HG02759 (cell line): ENCODE results near the gene RAC3.

Source experiments
- ATAC-seq: cut with Tn5 transposase; IDR thresholded peaks from one replicate; pipeline ENCODE4 v1.9.1; 2021; ENCODE audit warnings: mild to moderate bottlenecking, moderate library complexity; ENCODE audit not compliant: unreplicated experiment

The RAC3 gene

DNA sequence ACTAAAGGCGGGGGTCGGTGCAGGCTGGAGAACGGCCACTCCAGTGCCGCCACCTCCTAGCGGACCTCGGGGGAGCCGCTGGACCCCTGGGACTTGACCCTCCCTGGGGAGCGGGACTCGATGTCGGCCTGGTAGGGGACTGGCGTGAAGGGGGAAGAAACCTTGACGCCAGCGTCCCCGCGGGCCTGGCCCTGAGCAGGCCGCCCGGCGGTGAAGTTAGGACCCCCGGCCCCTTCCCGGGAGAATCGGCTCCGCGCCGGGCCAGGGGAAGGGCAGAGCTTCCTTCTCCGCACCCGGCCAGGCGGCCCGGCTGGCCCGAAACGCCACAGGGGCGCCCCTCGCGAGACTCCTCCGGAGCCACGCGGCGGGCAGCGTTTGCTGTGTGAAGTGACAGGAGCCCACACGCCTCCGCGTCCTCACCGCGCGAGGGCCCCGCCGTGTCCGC lies 33.7 kb downstream of the RAC3 start:
- peak; percentile 37 for ATAC-seq

DNA sequence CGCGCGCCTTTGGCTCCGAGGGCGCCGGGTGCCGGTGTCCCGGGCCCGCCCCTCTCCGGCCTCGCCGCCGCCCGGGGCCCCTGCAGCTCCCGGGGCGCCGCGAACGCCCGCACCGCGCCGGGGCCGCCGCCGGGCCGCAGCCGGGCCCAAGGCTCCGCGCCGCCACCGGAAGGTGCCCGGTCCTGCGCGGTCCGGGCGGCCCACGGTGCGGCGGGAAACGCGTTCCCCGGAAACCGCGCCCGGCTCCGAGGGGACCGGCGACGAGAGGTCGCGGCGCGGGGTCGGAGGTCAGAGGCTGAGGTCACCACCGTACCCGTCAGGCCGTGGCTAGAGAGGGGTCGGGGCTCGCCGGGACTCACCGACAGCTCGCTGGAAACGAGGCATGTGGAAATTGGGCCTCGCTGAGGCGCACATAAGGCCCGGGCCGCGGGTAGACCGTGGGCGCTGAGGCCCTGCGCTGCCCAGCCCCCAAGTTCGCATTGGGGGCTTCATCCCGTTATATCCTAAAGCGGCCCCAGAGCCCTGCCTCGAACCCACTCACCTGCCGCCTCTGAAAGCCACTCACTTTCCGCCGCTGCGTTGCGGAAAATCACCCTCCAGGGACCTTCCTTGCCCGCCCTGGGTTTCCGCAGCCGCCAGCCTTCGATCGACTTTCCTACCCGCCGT lies 34.3 kb downstream of the RAC3 start, which contains the start of gene DUS1L:
Gene DUS1L (minus strand): TSS at position 167 of the 666 bp plus-strand sequence. CDS start 745 bp downstream, outside the sequence.
- peak; percentile 72 for ATAC-seq

DNA sequence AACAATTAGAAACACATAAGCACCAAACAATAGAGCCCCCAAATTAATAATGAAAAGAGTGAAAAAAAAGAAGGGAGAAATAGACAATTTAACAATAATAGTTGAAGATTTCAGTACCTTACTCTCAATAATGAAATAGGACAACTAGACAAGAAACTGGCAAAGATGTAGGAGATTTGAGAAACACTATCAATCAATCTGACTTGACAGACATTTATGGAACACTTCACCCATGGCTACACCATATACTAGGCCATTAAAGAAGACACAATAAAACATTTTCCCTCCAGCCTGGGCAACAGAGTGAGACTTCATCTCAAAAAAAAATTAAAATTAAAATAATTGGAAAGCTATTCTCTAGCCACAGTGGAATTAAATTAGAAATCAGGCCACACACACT lies 39.1 kb downstream of the RAC3 start:
- ATAC-seq, result no peak

DNA sequence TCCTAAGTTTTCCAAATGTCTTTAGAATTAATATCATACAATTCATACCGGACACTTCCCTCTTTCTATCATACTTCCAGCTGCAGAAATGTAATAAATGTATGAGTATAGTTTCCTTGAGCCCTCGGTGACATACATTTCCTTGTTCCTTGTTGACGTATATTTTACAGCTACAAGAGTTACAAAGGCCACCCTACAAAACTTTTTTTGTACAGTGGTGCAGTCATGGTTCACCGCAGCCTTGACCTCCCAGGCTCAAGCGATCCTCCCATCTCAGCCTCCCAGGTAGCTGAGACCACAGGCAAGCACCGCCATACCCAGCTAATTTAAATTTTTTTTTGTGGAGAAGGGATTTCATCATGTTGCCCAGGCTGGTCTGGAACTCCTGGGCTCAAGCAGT lies 41.3 kb downstream of the RAC3 start:
- no peak for ATAC-seq

DNA sequence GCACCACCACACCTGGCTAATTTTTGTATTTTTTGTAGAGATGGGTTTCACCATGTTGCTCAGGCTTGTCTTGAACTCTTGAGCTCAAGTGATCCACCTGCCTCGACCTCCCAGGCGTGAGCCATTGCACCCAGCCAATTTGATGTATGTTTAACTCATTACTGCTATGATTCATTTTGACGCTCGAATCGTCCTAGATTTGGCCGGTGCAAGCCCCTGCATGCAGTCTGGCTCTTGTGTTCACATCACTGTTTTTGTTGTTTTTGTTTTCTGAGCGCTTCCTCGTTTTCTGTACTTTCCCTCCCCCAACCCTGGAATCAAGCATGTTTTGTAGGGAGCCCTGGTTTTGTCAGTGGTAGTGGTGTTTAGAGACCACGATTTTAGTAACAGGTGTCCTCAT lies 42.0 kb downstream of the RAC3 start:
- ATAC-seq, result no peak

DNA sequence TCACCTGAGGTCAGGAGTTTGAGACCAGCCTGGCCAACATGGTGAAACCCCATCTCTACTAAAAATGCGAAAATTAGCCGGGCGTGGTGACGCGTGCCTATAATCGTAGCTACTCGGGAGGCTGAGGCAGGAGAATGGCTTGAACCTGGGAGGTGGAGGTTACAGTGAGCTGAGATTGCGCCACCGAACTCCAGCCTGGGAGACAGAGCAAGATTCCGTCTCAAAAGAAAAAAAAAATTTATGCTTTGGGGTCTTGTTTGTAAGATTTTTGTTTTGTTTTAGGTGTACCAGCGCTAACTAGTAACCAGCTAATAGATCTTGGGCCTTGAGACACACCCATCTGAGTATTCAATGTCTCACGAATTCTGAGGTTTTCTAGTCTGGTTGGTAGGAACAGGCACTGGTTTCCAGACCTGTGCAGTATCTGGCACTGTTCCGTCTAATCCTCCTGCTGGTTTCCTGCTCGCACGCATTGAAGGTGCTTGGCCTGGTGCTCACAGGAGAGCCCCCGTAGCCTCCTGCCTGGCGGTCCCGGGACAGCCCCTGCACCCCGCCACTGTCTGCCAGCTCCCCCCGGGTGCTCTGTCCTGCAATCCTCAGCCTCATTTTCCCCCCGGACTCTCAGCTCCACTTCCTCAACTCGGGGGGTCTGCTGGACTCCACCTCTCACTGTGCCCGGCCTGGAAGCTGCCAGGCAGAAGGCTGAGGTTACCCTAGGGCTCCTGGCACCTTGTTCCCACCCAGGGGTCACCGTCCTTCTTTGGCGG lies 44.7 kb downstream of the RAC3 start:
- no peak for ATAC-seq

DNA sequence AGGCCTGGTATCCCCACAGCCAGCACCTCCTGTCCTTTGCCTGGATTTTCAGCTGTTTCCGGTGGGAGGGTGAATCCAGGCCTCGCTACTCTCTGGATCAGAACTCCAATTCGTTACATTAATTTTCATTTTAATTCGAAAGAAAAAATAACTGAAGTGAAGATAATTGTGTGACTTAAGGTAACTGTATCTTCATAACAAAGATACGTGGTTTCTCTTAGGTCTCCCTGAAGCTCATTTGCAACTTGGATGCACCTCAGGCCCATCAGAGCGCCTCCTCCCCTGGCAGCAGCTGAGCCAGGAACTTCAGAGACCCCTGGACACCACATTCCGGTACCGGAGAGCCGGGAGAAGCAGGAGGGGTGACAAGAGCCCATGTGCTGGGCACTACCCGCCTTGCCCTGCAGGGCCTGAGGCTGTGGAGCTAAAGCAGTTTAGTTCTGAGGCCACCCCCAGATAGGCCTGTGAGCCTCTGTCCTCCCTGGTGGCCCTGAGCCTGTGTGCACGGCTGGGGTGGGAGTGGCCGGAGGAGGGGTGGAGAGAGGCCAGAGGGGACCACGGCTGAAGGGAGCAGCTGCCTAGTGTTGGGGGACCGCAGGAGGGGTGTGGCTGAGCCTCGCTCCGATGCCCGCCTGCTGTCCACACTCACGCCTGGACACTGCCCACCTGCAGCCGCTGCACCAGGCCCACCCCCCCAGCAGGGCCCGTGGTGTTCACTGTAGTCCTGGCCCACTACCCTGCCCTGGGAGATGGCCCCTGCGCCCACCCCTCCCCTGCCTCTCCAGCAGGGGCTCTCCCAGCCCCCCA lies 45.5 kb downstream of the RAC3 start:
- no peak for ATAC-seq

DNA sequence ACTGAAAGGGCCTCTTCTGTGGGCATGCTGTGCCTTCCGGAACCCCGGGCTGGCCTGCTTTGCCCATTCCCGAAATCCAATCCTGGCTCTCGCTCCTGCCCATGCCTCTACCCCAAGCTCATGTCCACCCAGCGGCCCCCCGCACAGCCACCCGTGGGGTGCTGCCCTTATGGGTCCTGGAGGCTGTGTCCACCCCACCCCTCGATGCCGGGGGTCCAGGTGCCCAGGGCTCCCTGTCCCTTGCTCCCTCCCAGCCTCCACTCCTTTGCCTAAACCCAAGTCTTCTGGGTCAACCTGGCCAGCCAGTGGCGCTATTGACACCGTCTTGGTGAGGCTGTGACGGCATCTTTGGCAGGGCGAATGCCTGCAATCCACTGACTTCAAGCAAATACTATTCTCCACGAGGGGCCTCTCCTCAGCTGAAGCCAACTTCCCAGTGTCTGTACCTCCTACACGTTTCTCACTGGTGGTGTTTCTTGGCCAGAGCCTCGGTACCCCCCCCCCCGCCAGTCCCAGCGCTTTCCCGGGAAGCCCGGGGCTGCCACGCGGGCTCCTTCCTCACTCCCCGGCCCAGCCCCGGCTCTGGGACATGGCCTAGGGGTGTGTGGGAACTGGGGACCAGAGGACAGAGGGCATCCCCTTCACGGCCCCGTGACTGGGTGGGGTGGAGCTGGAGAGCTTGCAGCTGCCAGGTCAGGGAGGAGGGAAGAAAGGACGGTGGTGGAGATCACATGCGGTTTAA lies 46.3 kb downstream of the RAC3 start:
- ATAC-seq, result no peak

DNA sequence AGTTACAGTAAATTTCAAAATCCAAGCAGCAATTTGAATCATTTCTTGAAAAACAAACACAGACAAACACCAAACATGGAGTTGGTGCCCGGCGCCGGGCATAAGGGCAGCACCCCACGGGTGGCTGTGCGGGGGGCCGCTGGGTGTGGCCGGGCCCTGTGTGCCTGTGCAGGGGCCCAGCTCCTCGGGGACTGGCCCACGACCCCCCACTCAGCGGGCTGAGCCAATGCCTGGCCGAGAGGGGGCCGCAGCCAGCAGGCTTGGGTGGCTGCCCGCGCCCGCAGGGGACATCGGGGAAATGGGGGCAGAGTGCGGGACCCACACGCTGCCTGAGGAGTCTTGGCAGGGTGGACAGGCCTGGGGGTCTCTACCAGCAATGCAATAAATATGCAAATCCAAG lies 47.0 kb downstream of the RAC3 start:
- no peak for ATAC-seq

DNA sequence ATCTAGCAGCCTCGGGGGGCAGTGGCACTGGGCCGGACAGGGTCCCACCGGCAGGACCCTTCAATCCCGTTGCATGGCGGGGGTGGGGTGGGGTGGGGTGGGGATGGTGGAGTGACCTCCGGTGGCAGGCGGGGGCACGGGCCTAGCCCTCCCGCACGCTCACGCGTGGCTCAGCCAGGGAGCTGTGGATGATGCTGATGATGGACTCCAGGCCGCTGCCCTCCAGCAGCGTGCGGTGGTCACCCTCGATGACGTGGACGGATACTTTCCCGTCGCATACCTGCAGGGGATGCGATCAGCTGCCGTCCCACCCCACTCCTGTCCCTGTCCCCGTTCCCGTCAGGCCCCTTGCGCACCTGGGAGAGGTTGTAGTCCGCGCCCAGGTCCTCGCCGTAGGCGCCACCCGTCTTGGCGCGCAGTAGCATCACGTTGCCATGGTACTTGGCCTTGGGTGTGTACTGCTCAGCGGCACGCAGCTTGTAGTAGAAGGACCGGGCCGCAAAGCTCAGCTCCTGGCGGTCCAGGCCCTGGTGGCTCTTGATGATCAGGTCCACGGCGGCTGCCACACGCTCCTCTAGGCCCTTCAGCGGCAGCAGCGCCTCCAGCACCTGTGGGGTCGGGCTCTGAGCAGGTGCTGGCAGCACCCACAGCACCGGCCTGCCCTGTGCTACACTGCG lies 47.7 kb downstream of the RAC3 start:
- ATAC-seq, result no peak

DNA sequence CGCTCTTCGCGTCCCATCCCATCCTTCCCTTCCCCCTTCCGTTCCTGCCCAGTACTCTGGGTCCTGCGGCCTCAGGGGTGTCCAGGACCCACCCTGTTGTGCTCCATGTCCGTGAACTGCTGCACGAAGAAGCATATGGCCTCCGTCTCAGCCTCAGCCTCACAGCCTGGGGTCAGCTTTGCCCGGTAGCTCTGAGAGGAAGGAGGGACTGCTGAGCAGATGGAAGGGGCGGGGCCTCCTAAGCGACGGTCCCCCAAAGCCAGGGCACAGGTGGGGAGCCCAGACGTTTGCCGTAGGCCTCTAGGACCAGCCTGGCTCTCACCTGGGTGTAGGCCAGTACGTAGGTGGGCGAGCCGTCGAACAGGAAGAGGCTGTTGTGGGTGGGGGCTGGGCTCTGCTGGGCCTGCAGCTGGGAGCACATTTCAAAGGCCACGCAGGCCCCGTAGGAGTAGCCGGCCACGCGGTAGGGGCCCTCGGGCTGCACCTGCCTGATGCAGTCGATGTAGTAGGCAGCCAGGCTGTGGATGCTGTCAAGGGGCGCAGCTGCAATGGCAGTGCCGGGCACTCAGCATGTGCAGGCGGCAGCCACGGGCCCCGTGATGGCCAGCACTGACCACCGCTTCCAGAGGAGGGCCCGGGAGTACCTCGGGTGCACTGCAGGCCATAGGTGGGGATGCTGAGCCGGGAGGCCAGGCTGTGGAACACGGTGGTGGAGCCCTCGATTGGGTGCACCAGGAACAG lies 48.7 kb downstream of the RAC3 start:
- no peak for ATAC-seq

DNA sequence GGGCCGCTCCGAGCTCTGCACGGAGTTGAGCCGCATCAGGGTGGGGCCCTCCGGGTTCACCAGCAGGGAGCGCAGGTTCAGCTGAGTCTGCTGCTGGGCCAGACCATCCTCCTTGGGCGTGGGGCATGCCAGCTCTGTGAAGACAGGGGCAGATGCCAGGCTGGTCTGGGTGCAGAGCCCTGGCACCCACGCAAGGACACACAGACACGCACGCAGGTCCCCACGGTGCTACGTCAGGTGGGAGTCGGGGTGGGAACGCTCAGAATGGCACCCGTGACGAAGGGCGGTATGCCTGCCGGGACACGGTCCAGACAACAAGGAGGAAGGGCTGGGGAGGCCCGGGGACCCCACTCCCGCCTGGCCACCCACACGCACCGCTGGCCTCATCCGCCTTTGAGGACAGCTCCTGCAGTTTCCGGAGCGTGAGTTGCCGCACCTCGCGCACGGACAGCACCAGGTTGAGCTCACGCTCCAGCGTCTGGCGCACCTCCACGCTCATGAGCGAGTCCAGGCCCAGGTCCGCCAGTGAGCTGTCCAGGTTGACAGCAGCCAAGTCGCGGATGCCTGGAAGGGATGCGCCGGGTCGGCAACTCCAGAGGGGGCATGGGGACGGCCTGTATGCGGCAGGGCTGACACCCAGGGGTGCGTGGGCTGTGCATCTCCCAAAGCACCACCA lies 49.4 kb downstream of the RAC3 start:
- no peak for ATAC-seq

DNA sequence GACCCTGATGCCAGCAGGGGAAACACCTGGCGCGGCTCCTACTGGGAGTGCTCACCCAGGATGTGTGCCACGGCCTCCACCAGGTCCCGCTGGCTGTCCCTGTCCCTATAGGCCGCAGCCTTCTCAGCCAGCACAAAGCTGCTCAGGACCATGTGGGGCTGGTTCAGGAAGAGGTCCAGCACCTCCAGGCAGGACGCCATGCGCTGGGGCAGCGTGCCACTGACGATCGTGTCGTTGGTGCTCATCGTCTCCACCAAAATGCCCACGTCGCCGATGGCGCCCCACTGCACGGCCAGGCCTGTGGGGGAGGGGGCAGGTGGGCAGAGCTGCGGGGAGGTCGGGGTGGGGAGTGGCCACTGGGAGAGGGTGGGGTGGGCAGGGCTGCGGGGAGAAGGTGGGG lies 50.1 kb downstream of the RAC3 start:
- ATAC-seq, result no peak

DNA sequence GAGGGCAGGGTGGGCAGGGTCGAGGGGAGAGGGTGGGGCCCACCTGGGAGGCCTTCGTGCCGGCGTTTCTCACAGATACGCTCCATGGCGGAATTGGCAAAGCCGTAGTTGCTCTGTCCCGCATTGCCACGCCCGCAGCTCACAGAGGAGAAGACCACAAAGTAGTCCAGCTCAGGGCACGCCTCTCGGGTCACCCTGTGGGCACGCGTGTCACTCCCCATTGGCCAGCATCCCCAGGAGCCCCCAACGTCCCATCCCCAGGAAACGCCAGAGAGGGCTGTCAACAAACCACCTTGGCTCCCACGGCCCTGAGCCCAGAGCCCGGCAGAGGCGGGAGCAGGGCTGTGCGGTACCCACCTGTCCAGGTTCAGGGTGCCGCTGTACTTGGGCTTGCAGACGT lies 50.5 kb downstream of the RAC3 start:
- no peak for ATAC-seq

DNA sequence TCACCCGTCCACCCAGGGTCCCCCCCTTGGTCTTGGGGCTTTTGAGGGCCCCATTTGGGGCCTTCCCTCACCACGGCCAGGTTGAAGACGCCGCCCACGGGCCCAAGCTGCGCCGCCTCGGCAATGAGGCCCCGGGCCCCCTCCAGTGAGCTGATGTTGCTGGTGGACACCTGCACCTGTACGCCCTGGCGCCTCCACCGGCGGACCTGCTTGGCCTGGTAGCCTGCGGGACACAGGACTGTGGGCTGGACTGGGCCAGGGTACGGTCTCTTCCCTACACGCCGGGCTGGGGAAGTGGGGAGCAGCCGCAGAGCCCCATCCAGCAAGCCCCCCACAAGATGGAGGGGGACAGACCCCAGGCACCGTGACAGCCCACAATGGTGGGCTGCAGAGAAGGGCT lies 51.0 kb downstream of the RAC3 start:
- ATAC-seq, result no peak

DNA sequence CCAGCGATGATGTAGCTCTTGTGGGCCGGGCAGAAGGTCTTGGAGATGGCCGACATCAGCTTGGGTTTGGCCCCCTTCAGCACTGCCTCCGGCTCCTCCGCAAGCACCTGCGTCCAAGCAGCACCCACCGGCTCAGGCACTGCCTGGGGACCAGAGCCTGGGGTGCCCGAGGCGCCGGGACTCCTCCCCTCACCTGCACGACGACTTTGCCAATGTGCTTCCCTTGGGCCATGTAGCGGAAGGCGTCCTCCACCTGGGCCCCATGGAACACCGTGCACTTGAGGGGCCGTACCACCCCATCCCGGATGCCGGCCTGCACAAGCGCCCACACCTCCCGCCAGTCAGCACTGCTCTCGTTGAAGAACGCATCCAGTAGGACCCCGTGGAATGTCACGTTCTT lies 51.5 kb downstream of the RAC3 start:
- ATAC-seq, result no peak
